Neural progenitor cell (in vitro differentiated cells): ENCODE data around the gene MYL5. TPM values are rescaled to one million over a fixed set of nuclear protein-coding genes. Genes with fewer than 3 reads are reported as not detected.
A peak's percentile ranks its signal among the peaks of the same experiment; 100 is the strongest.
"Not testable (repeated sequence)": the region's sequence is repeated elsewhere in the genome, so short reads cannot be mapped to it uniquely, and the experiment has no call there.

Experiments
- DNase-seq: peaks from one replicate; pipeline ENCODE4 v3.0.0-alpha.2; 2016; ENCODE audit warnings: low spot score
- H2AFZ ChIP-seq: fragments of 200-600 bp; sonication (generic); replicated peaks from 2 replicates; pipeline ENCODE4 v1.6.1; 2016; ENCODE audit warnings: antibody characterized with exemption
- H3F3A ChIP-seq: fragments of 200-600 bp; sonication (generic); 2 replicates; pipeline ENCODE4 v1.6.1; 2016; ENCODE audit warnings: antibody characterized with exemption, low read depth
- H3K27ac ChIP-seq: fragments of 200-600 bp; sonication (generic); 2 replicates; pipeline ENCODE4 v1.5.1; 2016; ENCODE audit warnings: mild to moderate bottlenecking
- H3K27me3 ChIP-seq: fragments of 200-600 bp; sonication (generic); 2 replicates; pipeline ENCODE4 v1.6.1; 2016; ENCODE audit warnings: mild to moderate bottlenecking, moderate library complexity
- H3K36me3 ChIP-seq: fragments of 200-600 bp; sonication (generic); 2 replicates; pipeline ENCODE4 v1.5.1; 2016
- H3K4me1 ChIP-seq: fragments of 200-600 bp; sonication (generic); 2 replicates; pipeline ENCODE4 v1.6.1; 2016; ENCODE audit warnings: mixed run types
- H3K4me2 ChIP-seq: fragments of 200-600 bp; sonication (generic); 2 replicates; pipeline ENCODE4 v1.6.1; 2016
- H3K4me3 ChIP-seq: fragments of 200-600 bp; sonication (generic); 2 replicates; pipeline ENCODE4 v1.5.1; 2016
- H3K79me2 ChIP-seq: fragments of 200-600 bp; sonication (generic); 2 replicates; pipeline ENCODE4 v1.6.1; 2016; ENCODE audit warnings: low read depth
- H3K9ac ChIP-seq: fragments of 200-600 bp; sonication (generic); 2 replicates; pipeline ENCODE4 v1.6.1; 2016
- H3K9me3 ChIP-seq: fragments of 200-600 bp; sonication (generic); 2 replicates; pipeline ENCODE4 v1.5.1; 2016; ENCODE audit warnings: low read depth
- H4K20me1 ChIP-seq: fragments of 200-600 bp; sonication (generic); 2 replicates; pipeline ENCODE4 v1.6.1; 2016; ENCODE audit warnings: low read depth
- H3K27ac Mint-ChIP-seq: 3 replicates; pipeline ENCODE4 v1.8.0; 2021; ENCODE audit warnings: mixed read lengths
- H3K27me3 Mint-ChIP-seq: 2 replicates; pipeline ENCODE4 v1.8.0; 2022; ENCODE audit warnings: low read depth, mild to moderate bottlenecking, inconsistent platforms, moderate library complexity, mixed read lengths; ENCODE audit not compliant: insufficient read depth
- H3K36me3 Mint-ChIP-seq: 3 replicates; pipeline ENCODE4 v1.8.0; 2021; ENCODE audit warnings: mixed read lengths
- H3K4me1 Mint-ChIP-seq: 3 replicates; pipeline ENCODE4 v1.8.0; 2021; ENCODE audit warnings: mixed read lengths
- H3K4me3 Mint-ChIP-seq: 3 replicates; pipeline ENCODE4 v1.8.0; 2021; ENCODE audit warnings: mild to moderate bottlenecking, moderate library complexity, mixed read lengths
- H3K9me3 Mint-ChIP-seq: 3 replicates; pipeline ENCODE4 v1.8.0; 2020; ENCODE audit warnings: mixed read lengths
- EZH2 ChIP-seq: fragments of 200-600 bp; sonication (generic); IDR thresholded peaks from 2 replicates; pipeline ENCODE4 v1.6.1; 2017; ENCODE audit warnings: antibody characterized with exemption, mild to moderate bottlenecking, moderate library complexity
- EZH2phosphoT487 ChIP-seq: fragments of 200-600 bp; sonication (generic); IDR thresholded peaks from 2 replicates; pipeline ENCODE4 v1.6.1; 2017; ENCODE audit warnings: antibody characterized with exemption
- total RNA-seq: library from RNA; depleted of rRNA; stranded (reverse); fragments of >200 nt; gene quantifications from 2 replicates; pipeline ENCODE4 v1.2.3, GENCODE V29; 2015; ENCODE audit warnings: low replicate concordance
- TF ChIP-seq, protein P1 (sequence below): fragments of 200-600 bp; sonication (generic); IDR thresholded peaks from 2 replicates; pipeline ENCODE4 v1.5.1; 2017; ENCODE audit warnings: antibody characterized with exemption, mild to moderate bottlenecking

The MYL5 gene
- total RNA-seq, 1 donor from 2014 or later = 0.21 TPM

- no peaks in the 10 kb centered on the region for H3K27me3 ChIP-seq
- H3K9me3 ChIP-seq = no peaks in the 10 kb centered on the region
- no peak overlapping the region for H3K27ac Mint-ChIP-seq
- H3K36me3 ChIP-seq = no peaks in the 10 kb centered on the region
- no peaks in the 10 kb centered on the region for H3K79me2 ChIP-seq
- DNase-seq = no peak
- H3K36me3 Mint-ChIP-seq = peaks cover 3% of the 10 kb centered on the region
- peaks cover 16% of the 10 kb centered on the region for H3K9me3 Mint-ChIP-seq
- H3K27ac ChIP-seq = no peak overlapping the region
- H3K4me3 ChIP-seq = no peak overlapping the region
- no peak overlapping the region for H3K4me2 ChIP-seq
- H3K4me1 ChIP-seq = no peaks in the 10 kb centered on the region
- H3K4me1 Mint-ChIP-seq = peaks cover 11% of the 10 kb centered on the region
- no peak overlapping the region for H3K9ac ChIP-seq
- TF ChIP-seq, protein P1, sequence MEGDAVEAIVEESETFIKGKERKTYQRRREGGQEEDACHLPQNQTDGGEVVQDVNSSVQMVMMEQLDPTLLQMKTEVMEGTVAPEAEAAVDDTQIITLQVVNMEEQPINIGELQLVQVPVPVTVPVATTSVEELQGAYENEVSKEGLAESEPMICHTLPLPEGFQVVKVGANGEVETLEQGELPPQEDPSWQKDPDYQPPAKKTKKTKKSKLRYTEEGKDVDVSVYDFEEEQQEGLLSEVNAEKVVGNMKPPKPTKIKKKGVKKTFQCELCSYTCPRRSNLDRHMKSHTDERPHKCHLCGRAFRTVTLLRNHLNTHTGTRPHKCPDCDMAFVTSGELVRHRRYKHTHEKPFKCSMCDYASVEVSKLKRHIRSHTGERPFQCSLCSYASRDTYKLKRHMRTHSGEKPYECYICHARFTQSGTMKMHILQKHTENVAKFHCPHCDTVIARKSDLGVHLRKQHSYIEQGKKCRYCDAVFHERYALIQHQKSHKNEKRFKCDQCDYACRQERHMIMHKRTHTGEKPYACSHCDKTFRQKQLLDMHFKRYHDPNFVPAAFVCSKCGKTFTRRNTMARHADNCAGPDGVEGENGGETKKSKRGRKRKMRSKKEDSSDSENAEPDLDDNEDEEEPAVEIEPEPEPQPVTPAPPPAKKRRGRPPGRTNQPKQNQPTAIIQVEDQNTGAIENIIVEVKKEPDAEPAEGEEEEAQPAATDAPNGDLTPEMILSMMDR = no peak
- TF ChIP-seq EZH2 (no peak), EZH2phosphoT487 (no peak)
- H3K27me3 Mint-ChIP-seq = peaks cover 14% of the 10 kb centered on the region
- H3K4me3 Mint-ChIP-seq = no peak overlapping the region
- H2AFZ ChIP-seq = no peak overlapping the region
- H4K20me1 ChIP-seq = no peaks in the 10 kb centered on the region
- H3F3A ChIP-seq = no peaks in the 10 kb centered on the region
Observed at GRCh38 chr4:633406-633805, 40.9 kb upstream of the MYL5 start.

- Histone ChIP-seq H3K79me2 (no peaks in the 10 kb centered on the region), H3K4me1 (no peaks in the 10 kb centered on the region), H3K4me3 (no peak overlapping the region), H3K9me3 (no peaks in the 10 kb centered on the region), H3K36me3 (no peaks in the 10 kb centered on the region), H3K27me3 (no peaks in the 10 kb centered on the region), H4K20me1 (no peaks in the 10 kb centered on the region), H2AFZ (no peak overlapping the region), H3K27ac (no peak overlapping the region), H3K4me2 (no peak overlapping the region), H3F3A (no peaks in the 10 kb centered on the region), H3K9ac (no peak overlapping the region)
- TF ChIP-seq, protein P1 = no peak
- TF ChIP-seq EZH2 = no peak
- no peak for TF ChIP-seq EZH2phosphoT487
- no peak for DNase-seq
- H3K9me3 Mint-ChIP-seq = peaks cover 16% of the 10 kb centered on the region
- peaks cover 3% of the 10 kb centered on the region for H3K36me3 Mint-ChIP-seq
- no peak overlapping the region for H3K4me3 Mint-ChIP-seq
- peaks cover 11% of the 10 kb centered on the region for H3K4me1 Mint-ChIP-seq
- no peak overlapping the region for H3K27ac Mint-ChIP-seq
- peaks cover 14% of the 10 kb centered on the region for H3K27me3 Mint-ChIP-seq
Observed at GRCh38 chr4:633976-634598, 40.3 kb upstream of the MYL5 start.

DNA sequence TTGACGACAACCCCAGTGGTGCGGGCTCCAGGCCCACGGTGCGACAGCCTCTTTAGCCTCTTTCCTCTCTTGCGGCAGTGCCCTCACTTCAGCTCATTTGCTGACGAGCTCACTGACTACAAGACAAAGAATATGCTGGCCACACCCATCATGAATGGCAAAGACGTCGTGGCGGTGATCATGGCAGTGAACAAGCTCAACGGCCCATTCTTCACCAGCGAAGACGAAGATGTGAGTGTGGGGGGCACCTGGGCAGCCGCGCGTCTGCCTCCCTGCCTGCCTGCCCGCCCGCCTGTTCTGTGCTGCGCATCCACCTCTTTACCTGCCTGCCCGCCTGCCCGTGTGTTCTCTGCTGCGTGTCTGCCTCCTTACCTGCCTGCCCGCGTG, 39.8 kb upstream of the MYL5 start:
- peaks cover 16% of the 10 kb centered on the region for H3K9me3 Mint-ChIP-seq
- H3K4me1 ChIP-seq = no peaks in the 10 kb centered on the region
- peaks cover 11% of the 10 kb centered on the region for H3K4me1 Mint-ChIP-seq
- H3F3A ChIP-seq = no peaks in the 10 kb centered on the region
- H4K20me1 ChIP-seq = no peaks in the 10 kb centered on the region
- peaks cover 13% of the 10 kb centered on the region for H3K27me3 Mint-ChIP-seq
- TF ChIP-seq EZH2phosphoT487 (no peak), EZH2 (no peak)
- TF ChIP-seq, protein P1 = no peak
- no peak overlapping the region for H3K9ac ChIP-seq
- no peaks in the 10 kb centered on the region for H3K79me2 ChIP-seq
- H3K4me3 ChIP-seq = no peak overlapping the region
- H3K27ac Mint-ChIP-seq = no peak overlapping the region
- no peaks in the 10 kb centered on the region for H3K9me3 ChIP-seq
- H3K4me3 Mint-ChIP-seq = no peak overlapping the region
- no peak overlapping the region for H2AFZ ChIP-seq
- no peak for DNase-seq
- peaks cover 3% of the 10 kb centered on the region for H3K36me3 Mint-ChIP-seq
- no peaks in the 10 kb centered on the region for H3K36me3 ChIP-seq
- H3K4me2 ChIP-seq = no peak overlapping the region
- no peak overlapping the region for H3K27ac ChIP-seq
- H3K27me3 ChIP-seq = no peaks in the 10 kb centered on the region

- DNase-seq = peak; percentile 0
- not testable (repeated sequence) for H3K9ac ChIP-seq
Observed at GRCh38 chr4:635066-635835, 39.1 kb upstream of the MYL5 start.

More at GRCh38 chr4:635066-635835, 39.1 kb upstream of the MYL5 start:
- H3K27ac Mint-ChIP-seq, H3K27ac ChIP-seq, H3K36me3 ChIP-seq, H3K4me3 Mint-ChIP-seq, H3K27me3 ChIP-seq, H3K9me3 ChIP-seq, H3K4me2 ChIP-seq, H3K36me3 Mint-ChIP-seq, H3K4me1 ChIP-seq, H3K4me3 ChIP-seq, H2AFZ ChIP-seq, H3F3A ChIP-seq, H3K27me3 Mint-ChIP-seq, H3K79me2 ChIP-seq, H4K20me1 ChIP-seq: not testable (repeated sequence)
- Mint-ChIP-seq H3K9me3 (peaks cover 14% of the 10 kb centered on the region), H3K4me1 (peaks cover 11% of the 10 kb centered on the region)
